ENCODE results near the gene CYFIP1.

CYFIP1 gene

GRCh38 chr15:22950256-22950990, 29.7 kb downstream of the CYFIP1 start:
- no peak for DNase-seq (ENCODE audit: low read depth in 2 of 2)

- no peak for DNase-seq (ENCODE audit: low read depth in 2 of 2)
Observed at GRCh38 chr15:22949074-22949547, 31.1 kb downstream of the CYFIP1 start.

- DNase-seq (ENCODE audit: low read depth in 2 of 2): no peak
Observed at GRCh38 chr15:22948056-22948455, 32.1 kb downstream of the CYFIP1 start.

GRCh38 chr15:22947101-22948000, 32.8 kb downstream of the CYFIP1 start:
- no peak for DNase-seq (ENCODE audit: low read depth in 2 of 2)

- DNase-seq (ENCODE audit: low read depth in 2 of 2): no peak
Observed at GRCh38 chr15:22945071-22945470, 35.1 kb downstream of the CYFIP1 start.

GRCh38 chr15:22944651-22945050, 35.5 kb downstream of the CYFIP1 start:
- no peak for DNase-seq (ENCODE audit: low read depth in 2 of 2)

GRCh38 chr15:22942877-22943276, 37.3 kb downstream of the CYFIP1 start:
- DNase-seq (ENCODE audit: low read depth in 2 of 2): no peak

GRCh38 chr15:22942306-22942855, 37.8 kb downstream of the CYFIP1 start:
- DNase-seq (ENCODE audit: low read depth in 2 of 2): no peak

- no peak for DNase-seq (ENCODE audit: low read depth in 2 of 2)
Observed at GRCh38 chr15:22941179-22941578, 39.0 kb downstream of the CYFIP1 start.

GRCh38 chr15:22939652-22940061, 40.5 kb downstream of the CYFIP1 start:
- DNase-seq (ENCODE audit: low read depth in 2 of 2): no peak

- DNase-seq (ENCODE audit: low read depth in 2 of 2): no peak
Observed at GRCh38 chr15:22939051-22939450, 41.1 kb downstream of the CYFIP1 start.

- no peak for DNase-seq (ENCODE audit: low read depth in 2 of 2)
Observed at GRCh38 chr15:22936577-22937472, 43.3 kb downstream of the CYFIP1 start.

- no peak for DNase-seq (ENCODE audit: low read depth in 2 of 2)
Observed at GRCh38 chr15:22933641-22934061, 46.5 kb downstream of the CYFIP1 start.

GRCh38 chr15:22931784-22932536, 48.2 kb downstream of the CYFIP1 start:
- no peak for DNase-seq (ENCODE audit: low read depth in 2 of 2)

GRCh38 chr15:22930782-22931484, 49.2 kb downstream of the CYFIP1 start:
- DNase-seq (ENCODE audit: low read depth in 2 of 2): no peak

- no peak for DNase-seq (ENCODE audit: low read depth in 2 of 2)
Observed at GRCh38 chr15:22927761-22928160, 52.4 kb downstream of the CYFIP1 start.

GRCh38 chr15:22925875-22926274, 54.3 kb downstream of the CYFIP1 start:
- DNase-seq (ENCODE audit: low read depth in 2 of 2): no peak

- DNase-seq (ENCODE audit: low read depth in 2 of 2): no peak
Observed at GRCh38 chr15:22922003-22922402, 58.2 kb downstream of the CYFIP1 start.

GRCh38 chr15:22919171-22919570, 61.0 kb downstream of the CYFIP1 start:
- DNase-seq (ENCODE audit: low read depth in 2 of 2): no peak

- DNase-seq (ENCODE audit: low read depth in 2 of 2): no peak
Observed at GRCh38 chr15:22918596-22919140, 61.5 kb downstream of the CYFIP1 start.
